Tibial nerve (tissue), 4 donors: ENCODE measurements around the gene AMPD3. TPM values are rescaled to one million over a fixed set of nuclear protein-coding genes. Genes with fewer than 3 reads are reported as not detected.
A peak's percentile ranks its signal among the peaks of the same experiment; 100 is the strongest.

Experiments used
- DNase-seq, 2 donors: peaks; one replicate each; pipeline ENCODE4 v3.0.0-alpha.2; 2019; ENCODE audit warnings: low spot score in 2 of 2
- H3K27ac ChIP-seq, 4 donors: fragments of 200-600 bp; sonication (generic) in 3 of 4; one replicate each; pipeline ENCODE4 v1.5.1; 2017 to 2019; ENCODE audit warnings: mild to moderate bottlenecking in 1 of 4
- H3K27me3 ChIP-seq, 2 donors: fragments of 200-600 bp; sonication (generic) in 1 of 2; one replicate each; pipeline versions ENCODE4 v1.5.1 to v1.6.0; 2017 to 2019
- H3K36me3 ChIP-seq, 3 donors: fragments of 200-600 bp; sonication (generic); one replicate each; pipeline ENCODE4 v1.5.1; 2018 to 2019
- H3K4me1 ChIP-seq, 4 donors: fragments of 200-600 bp; sonication (generic) in 3 of 4; one replicate each; pipeline ENCODE4 v1.5.1; 2017 to 2019
- H3K4me3 ChIP-seq, 4 donors: fragments of 200-600 bp; sonication (generic) in 3 of 4; one replicate each; pipeline ENCODE4 v1.5.1; 2017 to 2019; ENCODE audit warnings: mild to moderate bottlenecking in 1 of 4, moderate library complexity in 1 of 4
- H3K9me3 ChIP-seq, 4 donors: fragments of 200-600 bp; sonication (generic) in 3 of 4; one replicate each; pipeline ENCODE4 v1.5.1; 2017 to 2019
- EP300 ChIP-seq, 2 donors: sonication (generic); formaldehyde crosslinking; IDR thresholded peaks; one replicate each; pipeline ENCODE4 v1.6.1; 2017; ENCODE audit warnings: antibody characterized with exemption in 2 of 2, mild to moderate bottlenecking in 1 of 2
- POLR2A ChIP-seq, 2 donors: fragments of 450-650 bp; IDR thresholded peaks; one replicate each; pipeline ENCODE4 v1.6.1; 2017; ENCODE audit warnings: antibody characterized with exemption in 2 of 2, mild to moderate bottlenecking in 2 of 2, moderate library complexity in 2 of 2
- WGBS, 2 donors: methylation state at CpG; one replicate each; pipeline ENCODE4 v1.1.5; 2018; 5-methylcytosine and 5-hydroxymethylcytosine counted together
- total RNA-seq, 4 donors: library from RNA; depleted of rRNA; stranded (reverse); fragments of >200 nt; gene quantifications; one replicate each; pipeline ENCODE4 v1.1.0, GENCODE V29; 2016
- TF ChIP-seq, protein P1 (sequence below), 5 experiments: fragments of 200-600 bp in 3 of 5; fragments of 450-650 bp in 2 of 5; sonication (generic) in 3 of 5; IDR thresholded peaks; one replicate each; pipeline ENCODE4 v1.5.1; 2016 to 2019; ENCODE audit warnings: antibody characterized with exemption in 5 of 5, mild to moderate bottlenecking in 3 of 5, moderate library complexity in 2 of 5

Gene AMPD3
- total RNA-seq, 4 donors from 2014 or later, result 1.0 to 8.7 (median 3.7) TPM

DNA sequence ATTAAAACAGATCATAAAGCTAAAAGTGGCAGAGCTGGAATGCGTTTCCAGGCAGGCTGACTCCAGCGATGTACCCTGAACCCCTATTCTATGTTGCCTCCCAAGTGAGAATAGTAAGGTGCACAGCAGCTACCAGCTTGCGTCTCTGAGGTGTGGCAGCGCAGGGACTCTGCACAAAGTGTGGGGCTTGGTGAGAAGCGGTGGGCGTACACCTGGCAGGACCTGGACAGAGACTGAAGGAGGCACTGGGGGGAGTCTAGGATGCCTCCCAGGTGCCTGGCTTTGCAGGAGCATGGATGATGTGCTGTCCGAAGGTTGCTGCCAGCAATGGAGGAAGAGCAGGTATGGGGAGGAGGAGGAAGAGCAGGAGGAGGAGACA, 42.9 kb downstream of the AMPD3 start:
- 91 to 92% methylated on average over 7 of the region's 7 CpGs for WGBS, 2 donors
- DNase-seq, result no peak
- Histone ChIP-seq H3K4me3 (no peak overlapping the region), H3K4me1 (peaks cover 0 to 6% (median 0%) of the 10 kb centered on the region in 4 donors), H3K27ac (no peak overlapping the region), H3K9me3 (no peaks in the 10 kb centered on the region), H3K36me3 (peaks cover 0 to 14% (median 12%) of the 10 kb centered on the region in 3 donors), H3K27me3 (no peaks in the 10 kb centered on the region)
- TF ChIP-seq POLR2A (IDR thresholded peaks at IDR 0.05), result no peak

DNA sequence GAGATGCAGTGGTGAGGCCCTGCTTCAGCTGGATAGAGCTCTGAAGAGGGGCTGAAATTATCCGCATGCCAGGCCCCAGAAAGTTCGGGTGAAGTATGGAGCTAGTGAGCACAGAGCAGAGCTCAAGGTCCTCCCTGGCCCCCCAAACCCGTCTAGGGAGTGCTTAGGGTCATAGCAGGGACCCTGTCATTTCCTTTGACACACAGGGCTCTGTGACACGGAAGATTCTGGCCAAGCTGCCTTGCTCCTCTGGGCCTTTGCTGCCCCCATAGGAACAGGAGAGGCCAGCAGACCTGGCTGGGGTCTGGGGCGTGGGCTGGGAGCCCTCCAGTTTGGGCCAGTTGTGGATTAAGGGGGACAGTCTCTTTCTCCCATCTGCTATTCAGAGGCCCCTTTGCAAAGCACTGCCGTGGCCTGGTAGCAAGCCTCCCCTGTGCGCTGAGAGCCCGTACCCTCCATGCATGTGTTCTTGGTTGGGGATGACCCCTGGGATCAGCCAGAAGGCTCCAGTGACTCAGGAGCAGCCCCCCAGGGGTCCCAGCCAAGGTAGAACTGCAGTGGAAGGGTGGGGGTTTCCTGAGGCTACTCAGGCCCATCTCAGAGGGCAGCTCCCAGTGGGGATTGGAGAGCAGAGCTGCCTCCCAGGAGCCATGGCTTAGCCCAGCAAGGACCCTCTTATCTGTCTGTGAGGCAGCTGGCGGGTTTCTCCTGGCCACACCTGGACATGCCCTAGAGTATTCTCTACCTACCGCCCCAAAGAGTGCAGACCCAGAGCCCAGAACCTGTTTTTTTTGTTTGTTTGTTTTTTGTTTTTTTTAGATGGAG, 43.6 kb downstream of the AMPD3 start:
- TF ChIP-seq, protein P1, sequence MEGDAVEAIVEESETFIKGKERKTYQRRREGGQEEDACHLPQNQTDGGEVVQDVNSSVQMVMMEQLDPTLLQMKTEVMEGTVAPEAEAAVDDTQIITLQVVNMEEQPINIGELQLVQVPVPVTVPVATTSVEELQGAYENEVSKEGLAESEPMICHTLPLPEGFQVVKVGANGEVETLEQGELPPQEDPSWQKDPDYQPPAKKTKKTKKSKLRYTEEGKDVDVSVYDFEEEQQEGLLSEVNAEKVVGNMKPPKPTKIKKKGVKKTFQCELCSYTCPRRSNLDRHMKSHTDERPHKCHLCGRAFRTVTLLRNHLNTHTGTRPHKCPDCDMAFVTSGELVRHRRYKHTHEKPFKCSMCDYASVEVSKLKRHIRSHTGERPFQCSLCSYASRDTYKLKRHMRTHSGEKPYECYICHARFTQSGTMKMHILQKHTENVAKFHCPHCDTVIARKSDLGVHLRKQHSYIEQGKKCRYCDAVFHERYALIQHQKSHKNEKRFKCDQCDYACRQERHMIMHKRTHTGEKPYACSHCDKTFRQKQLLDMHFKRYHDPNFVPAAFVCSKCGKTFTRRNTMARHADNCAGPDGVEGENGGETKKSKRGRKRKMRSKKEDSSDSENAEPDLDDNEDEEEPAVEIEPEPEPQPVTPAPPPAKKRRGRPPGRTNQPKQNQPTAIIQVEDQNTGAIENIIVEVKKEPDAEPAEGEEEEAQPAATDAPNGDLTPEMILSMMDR (IDR thresholded peaks at IDR 0.05), result no peak
- TF ChIP-seq POLR2A (IDR thresholded peaks at IDR 0.05) (no peak), EP300 (IDR thresholded peaks at IDR 0.05) (no peak)

DNA sequence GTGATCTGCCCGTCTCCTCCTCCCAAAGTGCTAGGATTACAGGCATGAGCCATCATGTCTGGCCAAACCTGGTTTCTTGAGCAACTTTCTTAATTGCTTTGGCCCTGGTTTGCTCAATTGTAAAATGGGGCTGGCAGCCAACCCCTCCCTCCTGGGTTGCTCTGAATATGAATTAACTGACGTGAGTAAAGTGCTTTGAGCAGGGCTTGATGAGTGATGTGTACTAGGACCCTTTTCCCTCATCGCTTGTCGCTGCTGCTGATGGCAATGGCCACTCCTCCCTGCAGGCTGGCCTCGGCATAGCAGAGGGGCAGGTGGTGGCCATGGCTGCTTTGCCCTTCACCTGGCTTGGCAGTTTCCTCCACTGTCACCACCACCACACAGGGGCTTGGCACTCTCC, 44.4 kb downstream of the AMPD3 start:
- DNase-seq, result peak in 1 of 2 donors; percentile 20
- Histone ChIP-seq H3K4me3 (no peak overlapping the region), H3K9me3 (no peaks in the 10 kb centered on the region), H3K4me1 (peaks cover 0 to 6% (median 0%) of the 10 kb centered on the region in 4 donors), H3K27me3 (no peaks in the 10 kb centered on the region), H3K27ac (no peak overlapping the region), H3K36me3 (peaks cover 0 to 12% (median 8%) of the 10 kb centered on the region in 3 donors)
- 92 to 93% methylated on average over 5 of the region's 5 CpGs for WGBS, 2 donors
- TF ChIP-seq POLR2A (IDR thresholded peaks at IDR 0.05), result no peak
- peak in 1 of 2 donors; percentile 12 for TF ChIP-seq EP300 (IDR thresholded peaks at IDR 0.05)

More for the DNA sequence above, 43.6 kb downstream of the AMPD3 start:
- peaks cover 0 to 6% (median 0%) of the 10 kb centered on the region in 4 donors for H3K4me1 ChIP-seq
- H3K36me3 ChIP-seq, result peaks cover 0 to 12% (median 8%) of the 10 kb centered on the region in 3 donors
- 90 to 92% methylated on average over 5 to 10 of the region's 10 CpGs for WGBS, 2 donors
- H3K9me3 ChIP-seq, result no peaks in the 10 kb centered on the region
- DNase-seq, result no peak
- no peak overlapping the region for H3K27ac ChIP-seq
- H3K27me3 ChIP-seq, result no peaks in the 10 kb centered on the region
- H3K4me3 ChIP-seq, result no peak overlapping the region

DNA sequence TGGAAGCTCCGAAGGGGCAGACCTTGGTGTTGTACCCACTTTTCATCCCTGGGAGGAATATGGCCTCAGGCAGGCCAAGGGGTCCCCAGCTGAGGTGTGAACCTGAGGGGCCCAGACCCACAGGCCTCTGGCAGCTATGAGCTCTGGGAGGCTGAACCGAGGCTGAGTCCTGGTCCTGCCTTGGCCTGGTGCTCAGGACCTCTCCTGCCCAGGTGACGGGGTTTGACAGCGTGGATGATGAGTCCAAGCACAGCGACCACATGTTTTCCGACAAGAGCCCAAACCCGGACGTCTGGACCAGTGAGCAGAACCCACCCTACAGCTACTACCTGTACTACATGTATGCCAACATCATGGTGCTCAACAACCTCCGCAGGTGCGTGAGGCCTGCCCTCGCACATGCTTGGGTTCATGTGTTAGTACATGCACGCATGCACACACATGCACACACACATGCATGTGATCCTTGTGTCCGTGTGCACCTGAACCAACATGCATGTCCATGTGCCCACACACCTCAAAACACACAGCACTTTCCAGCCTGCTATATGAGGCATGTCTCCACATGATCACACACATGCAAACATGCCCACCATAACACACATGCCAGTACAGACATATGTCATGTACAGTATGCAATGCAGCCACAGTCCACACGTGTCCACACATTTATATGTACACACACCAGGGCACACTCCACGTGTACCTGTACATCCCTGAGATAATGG, 45.0 kb downstream of the AMPD3 start:
- no peak for DNase-seq
- no peak overlapping the region for H3K4me3 ChIP-seq
- no peak overlapping the region for H3K27ac ChIP-seq
- TF ChIP-seq POLR2A (IDR thresholded peaks at IDR 0.05) (no peak), EP300 (IDR thresholded peaks at IDR 0.05) (no peak)
- TF ChIP-seq, protein P1 (IDR thresholded peaks at IDR 0.05), result no peak
- 79 to 91% methylated on average over 7 to 12 of the region's 15 CpGs for WGBS, 2 donors
- H3K36me3 ChIP-seq, result peaks cover 0 to 11% (median 6%) of the 10 kb centered on the region in 3 donors
- H3K9me3 ChIP-seq, result no peaks in the 10 kb centered on the region
- H3K27me3 ChIP-seq, result no peaks in the 10 kb centered on the region
- H3K4me1 ChIP-seq, result peaks cover 0 to 6% (median 0%) of the 10 kb centered on the region in 4 donors

DNA sequence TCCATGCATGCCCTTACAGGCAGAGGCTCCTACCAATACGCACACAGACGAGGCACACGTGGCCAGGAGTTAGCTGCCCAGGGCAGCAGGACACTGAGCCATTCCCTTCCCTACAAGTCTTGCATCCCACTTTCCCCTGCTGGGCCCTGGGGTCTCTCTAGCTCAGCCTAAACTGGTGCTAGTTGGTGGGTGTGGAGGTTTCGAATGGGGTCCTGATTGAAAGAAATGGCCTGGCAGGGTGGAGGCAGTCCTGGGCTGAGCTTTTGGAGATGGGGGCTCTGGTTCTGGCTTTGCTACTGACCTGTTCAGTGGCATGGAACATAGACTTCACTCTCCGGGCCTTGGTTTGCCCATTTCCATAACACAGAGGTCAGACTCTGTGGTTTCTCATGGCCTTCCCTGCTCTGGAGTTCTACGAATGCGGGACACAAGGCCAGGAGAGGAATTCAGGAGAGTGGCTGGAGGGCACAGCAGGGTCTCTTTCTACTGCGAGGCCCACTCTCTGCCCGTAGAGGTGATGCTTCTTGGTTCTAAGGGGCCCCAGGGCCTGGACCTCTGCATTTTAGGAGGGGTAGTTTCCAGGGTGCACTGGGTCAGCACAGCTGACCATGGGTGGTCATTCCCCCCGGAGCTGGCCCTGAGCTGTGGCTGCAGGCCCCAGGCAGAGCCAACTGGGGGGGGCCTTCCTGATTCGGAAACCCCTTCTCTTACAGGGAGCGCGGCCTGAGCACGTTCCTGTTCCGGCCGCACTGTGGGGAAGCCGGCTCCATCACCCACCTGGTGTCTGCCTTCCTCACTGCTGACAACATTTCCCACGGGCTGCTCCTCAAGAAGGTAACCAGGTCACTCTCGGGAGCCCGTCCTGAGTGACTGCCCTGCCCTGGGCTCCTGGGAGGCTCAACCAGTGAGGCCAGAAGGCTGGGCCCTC, 46.0 kb downstream of the AMPD3 start:
- no peak for DNase-seq
- no peak overlapping the region for H3K4me3 ChIP-seq
- H3K27ac ChIP-seq, result no peak overlapping the region
- H3K27me3 ChIP-seq, result no peaks in the 10 kb centered on the region
- H3K9me3 ChIP-seq, result no peaks in the 10 kb centered on the region
- no peak for TF ChIP-seq EP300 (IDR thresholded peaks at IDR 0.05)
- TF ChIP-seq, protein P1 (IDR thresholded peaks at IDR 0.05), result no peak
- no peak for TF ChIP-seq POLR2A (IDR thresholded peaks at IDR 0.05)
- 86 to 89% methylated on average over 14 to 18 of the region's 20 CpGs for WGBS, 2 donors
- H3K4me1 ChIP-seq, result peaks cover 0 to 6% (median 0%) of the 10 kb centered on the region in 4 donors
- H3K36me3 ChIP-seq, result peaks cover 0 to 6% (median 5%) of the 10 kb centered on the region in 3 donors
